HepG2 (cell line): ENCODE measurements around the gene CAPZA1. TPM values are rescaled to one million over a fixed set of nuclear protein-coding genes. Genes with fewer than 3 reads are reported as not detected.

Experiments
- ARID4A ChIP-seq: sonication (generic); formaldehyde crosslinking; IDR thresholded peaks from 2 replicates; pipeline ENCODE4 v1.5.0; 2020; ENCODE audit warnings: mild to moderate bottlenecking, missing genetic modification reagents, borderline replicate concordance
- ARID5B ChIP-seq: IDR thresholded peaks from 2 replicates; pipeline ENCODE4 v1.4.0; 2020; ENCODE audit warnings: mild to moderate bottlenecking, missing genetic modification reagents
- GMEB2 ChIP-seq: IDR thresholded peaks from 2 replicates; pipeline ENCODE4 v1.6.1; 2016; ENCODE audit warnings: missing biosample characterization, missing genetic modification reagents, low read depth
- HOMEZ ChIP-seq: IDR thresholded peaks from 2 replicates; pipeline ENCODE4 v1.6.1; 2016; ENCODE audit warnings: low read depth
- KDM1A ChIP-seq: IDR thresholded peaks from 2 replicates; pipeline ENCODE4 v1.6.1; 2016; ENCODE audit warnings: missing compliant biosample characterization
- LCORL ChIP-seq, 2 experiments: fragments of 450-650 bp in 1 of 2; sonication (generic) in 1 of 2; formaldehyde crosslinking in 1 of 2; IDR thresholded peaks; 2 replicates each; pipeline versions ENCODE4 v1.5.0 to v1.6.1; 2017 to 2020; ENCODE audit warnings: antibody characterized with exemption in 1 of 2, missing genetic modification reagents in 1 of 2
- MAX ChIP-seq: IDR thresholded peaks from 2 replicates; pipeline ENCODE4 v1.6.1; 2012; ENCODE audit warnings: inconsistent platforms
- RNF219 ChIP-seq: sonication (generic); formaldehyde crosslinking; IDR thresholded peaks from 2 replicates; pipeline ENCODE4 v1.5.0; 2020; ENCODE audit warnings: mild to moderate bottlenecking, missing genetic modification reagents
- SKI ChIP-seq: fragments of 450-650 bp; IDR thresholded peaks from one replicate; pipeline ENCODE4 v1.6.1; 2018; ENCODE audit warnings: mild to moderate bottlenecking; ENCODE audit not compliant: partially characterized antibody
- SPEN ChIP-seq: sonication (generic); formaldehyde crosslinking; IDR thresholded peaks from 2 replicates; pipeline ENCODE4 v1.5.1; 2020; ENCODE audit warnings: low read depth, mild to moderate bottlenecking, missing genetic modification reagents
- ZMYM4 ChIP-seq: sonication (generic); formaldehyde crosslinking; IDR thresholded peaks from 2 replicates; pipeline ENCODE4 v1.8.1; 2023; ENCODE audit warnings: mild to moderate bottlenecking, missing genetic modification reagents
- polyA plus RNA-seq, 8 experiments: library from polyadenylated mRNA; depleted of rRNA in 3 of 8; stranded (reverse) in 7 of 8; unstranded in 1 of 8; fragments of >200 nt; fragmentation: Illumina TruSeq in 4 of 8; extraction: Trizol in 4 of 8; gene quantifications; 2 replicates each; pipeline versions ENCODE4 v1.2.1 to v1.2.3, GENCODE V29; 2011 to 2016; ENCODE audit warnings: low read depth in 4 of 8, missing spikeins in 1 of 8, mixed read lengths in 1 of 8; ENCODE audit not compliant: insufficient read depth in 1 of 8
- total RNA-seq, 5 experiments: library from RNA; depleted of rRNA; stranded (reverse); fragments of >200 nt; fragmentation: Illumina TruSeq; extraction: Trizol; gene quantifications; 2 replicates each; pipeline ENCODE4 v1.2.3, GENCODE V29; 2016; ENCODE audit warnings: low read depth in 1 of 5

The CAPZA1 gene
- total and polyA plus RNA-seq, 2 of the 13 experiments (the other 11 are each of a cell fraction or from before 2014, with no cell fraction given), result 67.0 to 117 TPM

GRCh38 chr1:112715264-112716053 is 95.8 kb downstream of the CAPZA1 start, which contains the start of gene PPM1J (continued):
- TF ChIP-seq GMEB2 (CRISPR knock-in tag), result no peak
- no peak for TF ChIP-seq SPEN (CRISPR knock-in tag)
- 0 out of 2 replicates have a peak, but pooled peaks have one; percentile 17 for TF ChIP-seq ARID5B (CRISPR knock-in tag)
- no peak for TF ChIP-seq RNF219
- TF ChIP-seq KDM1A (CRISPR knock-in tag), result no peak
- peak; percentile 39; the same call in 1 of the 2 replicates for TF ChIP-seq MAX
- TF ChIP-seq HOMEZ (CRISPR knock-in tag), result 0 out of 2 replicates have a peak, but pooled peaks have one; percentile 11
- TF ChIP-seq ZMYM4 (CRISPR knock-in tag), result peak; percentile 33; the same call in 1 of the 2 replicates
- TF ChIP-seq ARID4A, result peak; percentile 45; the same call in 1 of the 2 replicates
- TF ChIP-seq LCORL (IDR thresholded peaks at IDR 0.05), result no peak
- TF ChIP-seq LCORL (CRISPR knock-in tag; IDR thresholded peaks at IDR 0.05), result peak; percentile 51; the same call in 1 of the 2 replicates
- no peak for TF ChIP-seq SKI
